LNCaP clone FGC (cell line): ENCODE results near the gene OMA1.

ENCODE experiments used
- DNase-seq: peaks from one replicate; pipeline ENCODE4 v3.0.0-alpha.2; 2011; ENCODE audit warnings: low read depth
- H3K4me3 ChIP-seq: 2 replicates; pipeline ENCODE4 v1.5.1; 2011; ENCODE audit warnings: mild to moderate bottlenecking, low read depth, low read length, control low read depth
- CTCF ChIP-seq: IDR thresholded peaks from 2 replicates; pipeline ENCODE4 v1.5.1; 2012; ENCODE audit warnings: mild to moderate bottlenecking; ENCODE audit not compliant: control insufficient read depth, insufficient read depth; ENCODE audit errors: extremely low read depth

OMA1 gene

GRCh38 chr1:58432851-58433668, 113.5 kb downstream of the OMA1 start:
- TF ChIP-seq CTCF, result peak; percentile 4; the same call in 1 of the 2 replicates
- DNase-seq, result no peak
- no peak overlapping the region for H3K4me3 ChIP-seq

GRCh38 chr1:58431901-58432620, 114.5 kb downstream of the OMA1 start:
- no peak for DNase-seq
- TF ChIP-seq CTCF, result no peak
- no peak overlapping the region for H3K4me3 ChIP-seq
